Urinary bladder (tissue), 4 donors: Measurements from ENCODE around the gene FLOT1. TPM values are rescaled to one million over a fixed set of nuclear protein-coding genes. Genes with fewer than 3 reads are reported as not detected.
"Not testable (repeated sequence)": the region's sequence is repeated elsewhere in the genome, so short reads cannot be mapped to it uniquely, and the experiment has no call there.

ENCODE experiments used
- DNase-seq: peaks from one replicate; pipeline ENCODE4 v3.0.0-alpha.2; 2015; ENCODE audit errors: extremely low spot score
- H3K27ac ChIP-seq: one replicate; pipeline ENCODE4 v1.5.1; 2013; ENCODE audit warnings: low read depth, mild to moderate bottlenecking, moderate library complexity
- H3K36me3 ChIP-seq: one replicate; pipeline ENCODE4 v1.6.1; 2013; ENCODE audit warnings: mild to moderate bottlenecking, moderate library complexity; ENCODE audit not compliant: insufficient read depth
- H3K4me1 ChIP-seq: one replicate; pipeline ENCODE4 v1.6.1; 2013; ENCODE audit warnings: mild to moderate bottlenecking, moderate library complexity; ENCODE audit not compliant: insufficient read depth
- H3K4me3 ChIP-seq: one replicate; pipeline ENCODE4 v1.5.1; 2013; ENCODE audit warnings: low read depth, low read length
- WGBS: extraction: QIAGEN DNeasy Blood & Tissue Kit; methylation state at CpG from one replicate; pipeline ENCODE4 v1.1.7; 2013; 5-methylcytosine and 5-hydroxymethylcytosine counted together
- polyA plus RNA-seq: library from polyadenylated mRNA; stranded (reverse); fragments of 200-250 nt; gene quantifications from one replicate; pipeline ENCODE4 v1.2.3, GENCODE V29; 2013
- total RNA-seq: library from RNA; depleted of rRNA; stranded (reverse); fragments of >200 nt; gene quantifications from one replicate; pipeline ENCODE4 v1.2.3, GENCODE V29; 2014
- donor health status: healthy with polysubstance abuse.
- donor health status: healthy.

Gene FLOT1
- total and polyA plus RNA-seq, 2 donors: 40.0 to 298 TPM

GRCh38 chr6:30726506-30727413, 15.7 kb downstream of the FLOT1 start:
- Histone ChIP-seq H3K4me3 (no peak overlapping the region), H3K4me1 (no peaks in the 10 kb centered on the region), H3K27ac (no peak overlapping the region), H3K36me3 (no peaks in the 10 kb centered on the region)
- DNase-seq: no peak
- WGBS: 82% methylated on average over 11 of the region's 11 CpGs

- H3K27ac ChIP-seq: no peak overlapping the region
- H3K36me3 ChIP-seq: no peaks in the 10 kb centered on the region
- 49% methylated on average over 3 of the region's 3 CpGs for WGBS
- no peak overlapping the region for H3K4me3 ChIP-seq
- no peaks in the 10 kb centered on the region for H3K4me1 ChIP-seq
- DNase-seq: no peak
These were observed 16.6 kb downstream of the FLOT1 start for GRCh38 chr6:30725713-30726505.

GRCh38 chr6:30724906-30725667, 17.4 kb downstream of the FLOT1 start:
- no peak for DNase-seq
- no peak overlapping the region for H3K4me3 ChIP-seq
- H3K4me1 ChIP-seq: no peaks in the 10 kb centered on the region
- peak overlapping the region; percentile 48 for H3K27ac ChIP-seq
- 29% methylated on average over 6 of the region's 6 CpGs for WGBS
- no peaks in the 10 kb centered on the region for H3K36me3 ChIP-seq

- WGBS: 52% methylated on average over 29 of the region's 29 CpGs
- H3K4me1 ChIP-seq, H3K4me3 ChIP-seq, H3K36me3 ChIP-seq, H3K27ac ChIP-seq, DNase-seq: not testable (repeated sequence)
These were observed 18.4 kb downstream of the FLOT1 start for GRCh38 chr6:30723843-30724741.

DNA sequence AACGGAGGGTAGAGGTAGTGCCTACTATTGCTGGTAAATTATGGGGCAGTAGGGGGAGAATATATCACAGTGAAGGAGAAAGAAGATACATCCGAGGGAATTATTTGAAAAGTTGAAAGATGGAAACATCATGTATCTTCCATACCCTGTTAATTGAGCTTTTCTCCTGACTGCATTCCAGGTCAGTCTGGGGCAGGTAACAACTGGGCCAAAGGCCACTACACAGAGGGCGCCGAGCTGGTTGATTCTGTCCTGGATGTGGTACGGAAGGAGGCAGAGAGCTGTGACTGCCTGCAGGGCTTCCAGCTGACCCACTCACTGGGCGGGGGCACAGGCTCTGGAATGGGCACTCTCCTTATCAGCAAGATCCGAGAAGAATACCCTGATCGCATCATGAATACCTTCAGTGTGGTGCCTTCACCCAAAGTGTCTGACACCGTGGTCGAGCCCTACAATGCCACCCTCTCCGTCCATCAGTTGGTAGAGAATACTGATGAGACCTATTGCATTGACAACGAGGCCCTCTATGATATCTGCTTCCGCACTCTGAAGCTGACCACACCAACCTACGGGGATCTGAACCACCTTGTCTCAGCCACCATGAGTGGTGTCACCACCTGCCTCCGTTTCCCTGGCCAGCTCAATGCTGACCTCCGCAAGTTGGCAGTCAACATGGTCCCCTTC, 19.2 kb downstream of the FLOT1 start:
- not testable (repeated sequence) for H3K4me1 ChIP-seq, DNase-seq, H3K36me3 ChIP-seq, H3K4me3 ChIP-seq, H3K27ac ChIP-seq
- 51% methylated on average over 16 of the region's 16 CpGs for WGBS

GRCh38 chr6:30722280-30723112, 20.0 kb downstream of the FLOT1 start:
- H3K36me3 ChIP-seq: no peaks in the 10 kb centered on the region
- no peaks in the 10 kb centered on the region for H3K4me1 ChIP-seq
- H3K4me3 ChIP-seq: peak overlapping the region; percentile 7
- WGBS: 9% methylated on average over 27 of the region's 27 CpGs
- DNase-seq: peak; percentile 50
- H3K27ac ChIP-seq: no peak overlapping the region

- not testable (repeated sequence) for H3K4me1 ChIP-seq, H3K36me3 ChIP-seq, DNase-seq
- peak overlapping the region; percentile 65 for H3K27ac ChIP-seq
- peak overlapping the region; percentile 95 for H3K4me3 ChIP-seq
- 5% methylated on average over 10 of the region's 10 CpGs for WGBS
These were observed 20.5 kb downstream of the FLOT1 start for GRCh38 chr6:30722025-30722279.

DNA sequence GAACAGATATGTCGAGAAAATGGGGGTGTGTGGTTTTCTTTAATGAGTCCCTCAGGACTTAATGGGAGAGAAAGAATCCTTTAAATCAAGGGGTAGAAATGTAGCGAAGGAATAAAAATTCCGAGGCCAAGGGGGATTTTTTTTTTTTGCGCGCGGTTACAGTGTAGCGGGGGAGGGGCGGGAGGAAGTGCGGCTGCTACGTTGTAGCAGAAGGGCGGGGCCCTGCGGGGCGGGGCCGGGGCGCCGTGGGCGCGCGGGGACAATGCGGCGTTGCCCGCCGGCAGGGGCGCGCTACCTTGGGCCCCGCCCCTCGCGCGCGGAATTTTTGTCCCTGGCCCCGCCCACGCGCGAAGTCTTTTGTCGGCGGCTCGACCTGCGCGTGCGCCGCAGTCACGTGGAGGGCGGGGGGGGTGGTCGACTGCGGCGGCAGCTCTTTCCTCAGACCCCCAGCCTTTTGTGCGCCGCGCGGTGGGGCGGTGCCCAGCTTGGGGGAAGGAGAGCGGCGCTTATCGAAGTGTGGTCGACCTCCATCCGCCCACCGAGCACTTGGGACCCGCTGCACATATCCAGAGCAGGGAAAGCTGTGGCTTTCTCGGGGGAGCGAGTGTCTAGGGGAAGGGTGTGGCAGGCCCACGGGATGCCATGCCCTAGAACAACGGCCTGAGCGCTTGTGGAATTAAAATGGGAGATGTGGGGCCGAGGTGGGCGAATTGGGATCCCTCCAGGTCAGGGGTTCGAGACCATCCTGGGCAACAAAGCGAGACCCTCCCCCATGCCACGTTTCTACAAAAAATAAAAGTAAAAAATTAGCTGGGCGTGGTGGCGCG, 21.1 kb downstream of the FLOT1 start:
- no peaks in the 10 kb centered on the region for H3K36me3 ChIP-seq
- under 1% methylated on average over 71 of the region's 71 CpGs for WGBS
- DNase-seq: peak; percentile 83
- no peaks in the 10 kb centered on the region for H3K4me1 ChIP-seq
- peak overlapping the region; percentile 90 for H3K27ac ChIP-seq
- peak overlapping the region; percentile 95 for H3K4me3 ChIP-seq

DNA sequence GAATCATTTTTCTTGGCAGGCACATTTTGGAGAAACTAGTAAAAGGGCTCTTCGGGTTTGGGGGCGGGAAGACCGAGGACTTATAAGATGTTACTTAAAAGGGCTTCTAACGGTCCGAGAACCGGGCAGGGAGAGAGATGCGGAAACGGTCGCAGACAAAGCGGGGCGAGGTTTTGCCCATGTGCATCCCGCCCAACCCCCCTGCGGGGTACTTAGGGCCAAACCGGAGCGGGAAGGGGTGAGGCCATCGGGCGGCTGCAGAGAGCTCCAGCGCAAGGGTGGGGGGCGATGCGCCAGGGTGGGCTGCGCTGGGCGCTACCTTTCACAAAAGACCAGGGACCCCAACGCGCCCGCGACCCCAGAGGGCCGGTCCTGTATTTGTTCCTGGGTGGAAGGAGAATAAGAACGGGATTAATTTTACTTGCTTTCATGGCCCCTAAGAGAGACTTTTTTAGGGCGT, 21.7 kb downstream of the FLOT1 start:
- Histone ChIP-seq H3K4me3 (peak overlapping the region; percentile 95), H3K36me3 (no peaks in the 10 kb centered on the region), H3K4me1 (no peaks in the 10 kb centered on the region), H3K27ac (peak overlapping the region; percentile 90)
- no peak for DNase-seq
- WGBS: under 1% methylated on average over 29 of the region's 29 CpGs

- Histone ChIP-seq H3K36me3 (no peaks in the 10 kb centered on the region), H3K4me3 (peak within 1 kb of the TSS; percentile 95), H3K4me1 (no peaks in the 10 kb centered on the region), H3K27ac (peak within 1 kb of the TSS; percentile 90)
- DNase-seq: peak; percentile 97
- WGBS: under 1% methylated on average over 38 of the region's 38 CpGs
These were observed 22.4 kb downstream of the FLOT1 start, which contains the start of gene TUBB for GRCh38 chr6:30719791-30720737. TUBB (plus strand) TSS chr6:30720352; CDS start chr6:30720507, 155 bp downstream.
